Hepatocyte (in vitro differentiated cells): ENCODE results near the gene MAST3. TPM values are rescaled to one million over a fixed set of nuclear protein-coding genes. Genes with fewer than 3 reads are reported as not detected.
"Not testable (repeated sequence)": the region's sequence is repeated elsewhere in the genome, so short reads cannot be mapped to it uniquely, and the experiment has no call there.

Experiments used
- DNase-seq: peaks from one replicate; pipeline ENCODE4 v3.0.0-alpha.2; 2016; ENCODE audit warnings: low spot score
- H2AFZ ChIP-seq: fragments of 200-600 bp; sonication (generic); 2 replicates; pipeline ENCODE4 v1.6.0; 2016; ENCODE audit warnings: antibody characterized with exemption, mild to moderate bottlenecking
- H3K27ac ChIP-seq: fragments of 200-600 bp; sonication (generic); 2 replicates; pipeline ENCODE4 v1.5.1; 2016; ENCODE audit warnings: mild to moderate bottlenecking
- H3K27me3 ChIP-seq: fragments of 200-600 bp; sonication (generic); 2 replicates; pipeline ENCODE4 v1.6.1; 2016
- H3K36me3 ChIP-seq: fragments of 200-600 bp; sonication (generic); replicated peaks from 2 replicates; pipeline ENCODE4 v1.5.1; 2016; ENCODE audit warnings: low read depth; ENCODE audit not compliant: insufficient read depth
- H3K4me1 ChIP-seq: fragments of 200-600 bp; sonication (generic); 2 replicates; pipeline ENCODE4 v1.5.1; 2016; ENCODE audit warnings: mild to moderate bottlenecking, moderate library complexity; ENCODE audit not compliant: insufficient read depth
- H3K4me2 ChIP-seq: fragments of 200-600 bp; sonication (generic); 2 replicates; pipeline ENCODE4 v1.6.0; 2016
- H3K4me3 ChIP-seq: fragments of 200-600 bp; sonication (generic); 2 replicates; pipeline ENCODE4 v1.5.1; 2016; ENCODE audit warnings: mild to moderate bottlenecking
- H3K79me2 ChIP-seq: fragments of 200-600 bp; sonication (generic); 2 replicates; pipeline ENCODE4 v1.6.0; 2017; ENCODE audit warnings: mild to moderate bottlenecking
- H3K9me2 ChIP-seq: fragments of 200-600 bp; sonication (generic); replicated peaks from 2 replicates; pipeline ENCODE4 v1.6.0; 2017; ENCODE audit warnings: mild to moderate bottlenecking; ENCODE audit not compliant: insufficient read depth
- H3K9me3 ChIP-seq: fragments of 200-600 bp; sonication (generic); 2 replicates; pipeline ENCODE4 v1.5.1; 2016; ENCODE audit warnings: low read depth, mild to moderate bottlenecking
- H4K20me1 ChIP-seq: fragments of 200-600 bp; sonication (generic); 2 replicates; pipeline ENCODE4 v1.6.0; 2016; ENCODE audit warnings: mild to moderate bottlenecking; ENCODE audit not compliant: insufficient read depth, poor library complexity, severe bottlenecking
- CTCF ChIP-seq: fragments of 200-600 bp; sonication (generic); IDR thresholded peaks from 2 replicates; pipeline ENCODE4 v1.5.1; 2016; ENCODE audit warnings: antibody characterized with exemption, mild to moderate bottlenecking; ENCODE audit not compliant: poor library complexity
- EZH2 ChIP-seq: fragments of 200-600 bp; sonication (generic); IDR thresholded peaks from 2 replicates; pipeline ENCODE4 v1.6.1; 2016; ENCODE audit warnings: antibody characterized with exemption, mild to moderate bottlenecking, borderline replicate concordance
- EZH2phosphoT487 ChIP-seq: fragments of 200-600 bp; sonication (generic); IDR thresholded peaks from one replicate; pipeline ENCODE4 v1.6.1; 2018; ENCODE audit warnings: antibody characterized with exemption, mild to moderate bottlenecking, low read depth, moderate library complexity; ENCODE audit not compliant: unreplicated experiment, severe bottlenecking
- WGBS: methylation state at CpG from one replicate; pipeline ENCODE4 v1.1.6; 2016; ENCODE audit warnings: low lambda C conversion rate; ENCODE audit errors: missing lambda C conversion rate; 5-methylcytosine and 5-hydroxymethylcytosine counted together
- polyA plus RNA-seq: library from polyadenylated mRNA; unstranded; fragments of >200 nt; fragmentation: Nextera tagmentation; extraction: Ambion mirVana; gene quantifications from 2 replicates; pipeline ENCODE4 v1.2.1, GENCODE V29; 2016
- total RNA-seq: library from RNA; depleted of rRNA; stranded (reverse); fragments of >200 nt; gene quantifications from 2 replicates; pipeline ENCODE4 v1.2.3, GENCODE V29; 2014

MAST3 gene
- total and polyA plus RNA-seq, 2 experiments from 2014 or later: 9.7 to 10.3 TPM

GRCh38 chr19:18102916-18103542, 5.5 kb downstream of the MAST3 start:
- no peak overlapping the region for H3K4me2 ChIP-seq
- TF ChIP-seq EZH2phosphoT487 (no peak), CTCF (no peak), EZH2 (no peak)
- H3K79me2 ChIP-seq: no peaks in the 10 kb centered on the region
- 86% methylated on average over 14 of the region's 15 CpGs for WGBS
- H3K27ac ChIP-seq: no peak overlapping the region
- H3K36me3 ChIP-seq: no peaks in the 10 kb centered on the region
- H3K9me2 ChIP-seq: no peaks in the 10 kb centered on the region
- no peak for DNase-seq
- H3K27me3 ChIP-seq: peaks cover 24% of the 10 kb centered on the region
- H3K9me3 ChIP-seq: no peaks in the 10 kb centered on the region
- no peaks in the 10 kb centered on the region for H4K20me1 ChIP-seq
- H3K4me1 ChIP-seq: peaks cover 12% of the 10 kb centered on the region
- H2AFZ ChIP-seq: no peak overlapping the region
- no peak overlapping the region for H3K4me3 ChIP-seq

GRCh38 chr19:18104793-18105131, 7.2 kb downstream of the MAST3 start:
- Histone ChIP-seq H2AFZ (peak overlapping the region; percentile 25), H3K27me3 (peaks cover 9% of the 10 kb centered on the region), H4K20me1 (no peaks in the 10 kb centered on the region), H3K36me3 (no peaks in the 10 kb centered on the region), H3K27ac (peak overlapping the region; percentile 40), H3K4me3 (peak overlapping the region; percentile 18), H3K4me1 (peaks cover 21% of the 10 kb centered on the region), H3K79me2 (no peaks in the 10 kb centered on the region), H3K9me3 (no peaks in the 10 kb centered on the region), H3K9me2 (no peaks in the 10 kb centered on the region), H3K4me2 (peak overlapping the region; percentile 78)
- TF ChIP-seq CTCF (no peak), EZH2phosphoT487 (no peak), EZH2 (no peak)
- no peak for DNase-seq
- 71% methylated on average over 5 of the region's 5 CpGs for WGBS

- not testable (repeated sequence) for H4K20me1 ChIP-seq, H3K27ac ChIP-seq, H3K4me2 ChIP-seq, H3K79me2 ChIP-seq, H3K27me3 ChIP-seq, H2AFZ ChIP-seq, DNase-seq, H3K36me3 ChIP-seq, H3K9me2 ChIP-seq, H3K4me3 ChIP-seq, H3K9me3 ChIP-seq
- H3K4me1 ChIP-seq: peaks cover 21% of the 10 kb centered on the region
- WGBS: 90% methylated on average over 7 of the region's 7 CpGs
These were observed 7.7 kb downstream of the MAST3 start for GRCh38 chr19:18105259-18105658.

GRCh38 chr19:18107235-18107634, 9.7 kb downstream of the MAST3 start:
- H3K9me3 ChIP-seq: no peaks in the 10 kb centered on the region
- H2AFZ ChIP-seq: no peak overlapping the region
- H3K27ac ChIP-seq: no peak overlapping the region
- no peaks in the 10 kb centered on the region for H3K9me2 ChIP-seq
- no peaks in the 10 kb centered on the region for H3K36me3 ChIP-seq
- H3K4me1 ChIP-seq: peaks cover 21% of the 10 kb centered on the region
- H3K79me2 ChIP-seq: peaks cover 3% of the 10 kb centered on the region
- WGBS: 91% methylated on average over 9 of the region's 9 CpGs
- no peak for DNase-seq
- H3K27me3 ChIP-seq: no peaks in the 10 kb centered on the region
- TF ChIP-seq CTCF: no peak
- no peak for TF ChIP-seq EZH2
- TF ChIP-seq EZH2phosphoT487: no peak
- H3K4me2 ChIP-seq: no peak overlapping the region
- no peak overlapping the region for H3K4me3 ChIP-seq
- no peaks in the 10 kb centered on the region for H4K20me1 ChIP-seq
